Measurements from ENCODE around the gene SHROOM2.

The SHROOM2 gene

DNA sequence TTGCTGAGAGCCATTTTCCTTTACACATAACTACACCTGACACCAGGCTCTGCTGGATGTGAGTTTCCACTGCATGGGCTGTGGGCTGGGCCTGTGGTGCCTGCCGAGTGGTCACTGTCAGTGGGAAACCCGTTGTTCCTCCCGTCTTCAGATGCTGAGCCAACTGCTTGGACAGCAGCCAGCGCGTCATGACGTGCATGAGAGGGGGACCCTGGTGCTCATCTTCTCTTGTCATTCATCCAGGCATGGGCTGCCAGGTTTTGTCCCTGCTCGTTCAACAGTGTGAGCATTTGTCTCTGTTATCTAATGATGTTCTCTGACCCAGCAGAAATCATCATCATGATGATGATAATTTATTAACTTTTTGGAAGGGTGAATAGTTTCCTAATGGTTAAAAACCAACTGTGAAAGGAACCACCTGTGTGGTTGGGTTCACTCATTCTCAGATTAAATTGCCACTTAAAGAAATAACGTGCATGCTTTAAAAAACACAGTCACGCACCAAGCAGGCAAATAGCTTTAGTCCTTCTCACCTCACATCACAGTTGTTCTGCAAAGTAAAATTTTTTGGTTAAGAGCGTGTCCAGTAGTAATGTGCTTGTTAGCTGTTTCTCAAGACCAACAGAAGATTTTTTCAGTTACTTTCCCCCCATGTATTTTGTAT lies 161.0 kb downstream of the SHROOM2 start:
- no peak overlapping the region for H3K4me3 ChIP-seq (ENCODE audit: low read depth, low read length)
- DNase-seq (ENCODE audit: low read depth), result no peak
- TF ChIP-seq, protein P1, sequence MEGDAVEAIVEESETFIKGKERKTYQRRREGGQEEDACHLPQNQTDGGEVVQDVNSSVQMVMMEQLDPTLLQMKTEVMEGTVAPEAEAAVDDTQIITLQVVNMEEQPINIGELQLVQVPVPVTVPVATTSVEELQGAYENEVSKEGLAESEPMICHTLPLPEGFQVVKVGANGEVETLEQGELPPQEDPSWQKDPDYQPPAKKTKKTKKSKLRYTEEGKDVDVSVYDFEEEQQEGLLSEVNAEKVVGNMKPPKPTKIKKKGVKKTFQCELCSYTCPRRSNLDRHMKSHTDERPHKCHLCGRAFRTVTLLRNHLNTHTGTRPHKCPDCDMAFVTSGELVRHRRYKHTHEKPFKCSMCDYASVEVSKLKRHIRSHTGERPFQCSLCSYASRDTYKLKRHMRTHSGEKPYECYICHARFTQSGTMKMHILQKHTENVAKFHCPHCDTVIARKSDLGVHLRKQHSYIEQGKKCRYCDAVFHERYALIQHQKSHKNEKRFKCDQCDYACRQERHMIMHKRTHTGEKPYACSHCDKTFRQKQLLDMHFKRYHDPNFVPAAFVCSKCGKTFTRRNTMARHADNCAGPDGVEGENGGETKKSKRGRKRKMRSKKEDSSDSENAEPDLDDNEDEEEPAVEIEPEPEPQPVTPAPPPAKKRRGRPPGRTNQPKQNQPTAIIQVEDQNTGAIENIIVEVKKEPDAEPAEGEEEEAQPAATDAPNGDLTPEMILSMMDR (IDR thresholded peaks at IDR 0.05; ENCODE audit: insufficient read depth, low read depth, low read length, missing control alignments), result no peak

DNA sequence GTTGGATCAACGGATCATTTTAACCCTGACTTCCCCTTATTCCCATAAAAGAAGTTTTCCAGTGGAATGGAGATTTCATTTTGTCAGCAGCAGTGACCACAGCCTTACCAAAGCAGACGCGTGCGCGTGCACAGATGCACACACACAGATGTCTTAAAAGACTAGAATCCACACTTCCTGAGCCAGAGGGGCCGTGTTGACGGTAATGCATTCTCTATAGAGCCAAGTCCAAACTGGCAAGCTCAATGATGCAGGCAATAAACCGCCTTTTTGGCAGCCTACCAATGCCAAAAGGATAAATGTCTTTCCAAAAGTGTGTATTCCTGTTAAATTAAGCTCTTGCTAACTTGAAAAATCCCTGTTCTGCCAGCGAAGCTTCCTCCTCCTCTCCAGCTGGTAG lies 162.2 kb downstream of the SHROOM2 start:
- no peak for DNase-seq (ENCODE audit: low read depth)
- no peak overlapping the region for H3K4me3 ChIP-seq (ENCODE audit: low read depth, low read length)
- TF ChIP-seq, protein P1 (IDR thresholded peaks at IDR 0.05; ENCODE audit: insufficient read depth, low read depth, low read length, missing control alignments), result no peak

DNA sequence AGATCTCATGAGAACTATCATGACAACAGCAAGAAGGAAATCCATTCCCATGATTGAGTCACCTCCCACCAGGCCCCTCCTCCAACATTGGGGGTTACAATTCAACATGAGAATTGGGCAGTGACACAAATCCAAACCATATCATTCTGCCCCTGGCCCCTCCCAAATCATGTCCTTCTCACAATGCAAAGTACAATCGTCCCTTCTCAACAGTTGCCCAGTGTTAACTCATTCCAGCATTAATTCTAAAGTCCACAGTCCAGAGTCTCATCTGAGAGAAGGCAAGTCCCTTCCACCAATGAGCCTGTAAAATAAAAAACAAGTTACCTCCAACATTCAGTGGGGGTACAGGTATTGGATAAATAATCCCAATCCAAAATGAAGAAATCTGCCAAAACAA lies 166.1 kb downstream of the SHROOM2 start:
- DNase-seq (ENCODE audit: low read depth), result no peak
- no peak overlapping the region for H3K4me3 ChIP-seq (ENCODE audit: low read depth, low read length)
- TF ChIP-seq, protein P1 (IDR thresholded peaks at IDR 0.05; ENCODE audit: insufficient read depth, low read depth, low read length, missing control alignments), result no peak

DNA sequence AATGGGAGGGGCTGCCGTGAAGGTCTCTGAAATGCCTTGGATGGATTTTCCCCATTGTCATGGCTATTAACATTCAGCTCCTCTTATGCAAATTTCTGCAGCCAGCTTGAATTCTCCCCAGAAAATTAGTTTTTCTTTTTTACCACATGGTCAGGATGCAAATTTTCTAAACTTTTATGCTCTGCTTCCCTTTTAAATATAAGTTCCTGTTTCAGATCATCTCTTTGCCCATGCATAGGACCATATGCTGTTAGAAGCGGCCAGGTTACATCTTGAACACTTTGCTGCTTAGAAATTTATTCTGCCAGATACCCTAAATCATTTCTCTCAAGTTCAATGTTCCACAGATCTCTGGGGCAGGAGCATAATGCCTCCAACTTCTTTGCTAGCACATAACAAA lies 167.2 kb downstream of the SHROOM2 start:
- H3K4me3 ChIP-seq (ENCODE audit: low read depth, low read length), result no peak overlapping the region
- no peak for DNase-seq (ENCODE audit: low read depth)

DNA sequence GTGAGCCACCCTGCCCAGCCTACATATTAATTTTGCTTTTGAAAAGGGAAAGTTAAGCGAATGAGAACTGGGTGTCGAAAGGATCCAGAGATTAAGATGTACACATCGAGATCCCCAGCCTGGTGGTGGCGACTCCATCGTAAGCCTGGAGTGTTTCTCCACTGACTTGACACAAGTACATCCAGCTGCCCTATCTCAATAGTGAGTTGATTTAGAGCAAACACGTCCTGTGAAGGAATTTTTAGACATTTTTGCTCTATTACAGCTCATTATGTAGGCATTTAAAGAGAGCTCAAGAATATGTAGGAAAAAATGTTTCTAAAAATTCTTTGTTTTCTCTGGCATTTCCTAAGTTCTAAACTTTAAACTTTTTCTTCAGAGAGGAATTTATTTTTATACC lies 169.3 kb downstream of the SHROOM2 start:
- no peak for DNase-seq (ENCODE audit: low read depth)
- no peak overlapping the region for H3K4me3 ChIP-seq (ENCODE audit: low read depth, low read length)
- TF ChIP-seq, protein P1 (IDR thresholded peaks at IDR 0.05; ENCODE audit: insufficient read depth, low read depth, low read length, missing control alignments), result no peak

More for the DNA sequence above, 167.2 kb downstream of the SHROOM2 start:
- TF ChIP-seq, protein P1 (IDR thresholded peaks at IDR 0.05; ENCODE audit: insufficient read depth, low read depth, low read length, missing control alignments), result no peak

DNA sequence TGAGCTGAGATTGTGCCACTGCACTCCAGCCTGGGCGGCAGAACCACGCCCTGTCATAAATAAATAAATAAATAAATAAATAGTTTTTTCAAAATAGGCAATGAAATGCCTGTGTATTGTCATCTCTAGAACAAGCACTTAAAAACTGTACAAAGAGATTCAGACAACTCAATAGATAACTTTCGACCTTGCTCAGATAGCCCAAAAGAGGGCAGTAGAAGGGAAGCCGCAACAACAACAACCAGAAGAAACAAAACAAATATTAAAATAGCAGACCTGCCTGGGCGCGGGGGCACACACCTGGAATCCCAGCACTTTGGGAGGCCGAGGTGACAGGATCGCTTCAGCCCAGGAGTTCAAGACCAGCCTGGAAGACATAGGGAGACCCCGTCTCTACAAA lies 171.5 kb downstream of the SHROOM2 start:
- no peak for DNase-seq (ENCODE audit: low read depth)
- TF ChIP-seq, protein P1 (IDR thresholded peaks at IDR 0.05; ENCODE audit: insufficient read depth, low read depth, low read length, missing control alignments), result no peak
- no peak overlapping the region for H3K4me3 ChIP-seq (ENCODE audit: low read depth, low read length)

DNA sequence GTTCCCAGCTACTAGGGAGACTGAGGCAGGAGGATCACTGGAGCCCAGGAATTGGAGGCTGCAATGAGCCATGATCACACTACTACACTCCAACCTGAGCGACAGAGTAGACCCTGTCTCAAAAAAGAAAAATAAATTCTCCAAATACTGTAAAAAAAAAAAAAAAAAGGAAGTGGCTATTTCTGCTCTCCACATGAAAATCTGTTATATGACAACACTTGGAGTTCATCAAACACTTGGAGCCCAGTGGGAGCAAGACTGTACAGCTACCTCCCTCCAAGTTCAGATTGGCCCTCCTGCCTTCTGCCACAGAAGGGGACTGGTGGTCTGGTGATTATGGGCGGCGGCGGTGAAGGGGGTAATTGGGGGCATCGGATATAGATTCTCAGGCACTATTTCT lies 172.0 kb downstream of the SHROOM2 start:
- no peak overlapping the region for H3K4me3 ChIP-seq (ENCODE audit: low read depth, low read length)

More for the DNA sequence above, 172.0 kb downstream of the SHROOM2 start:
- TF ChIP-seq, protein P1 (IDR thresholded peaks at IDR 0.05; ENCODE audit: insufficient read depth, low read depth, low read length, missing control alignments), result no peak
- no peak for DNase-seq (ENCODE audit: low read depth)
